HepG2 (cell line): Measurements from ENCODE around the gene OR2S2. TPM values are rescaled to one million over a fixed set of nuclear protein-coding genes. Genes with fewer than 3 reads are reported as not detected.

Experiments
- ATRX ChIP-seq: sonication (generic); formaldehyde crosslinking; IDR thresholded peaks from 2 replicates; pipeline ENCODE4 v1.4.0; 2020; ENCODE audit warnings: missing genetic modification reagents, borderline replicate concordance
- CAMTA2 ChIP-seq: sonication (generic); formaldehyde crosslinking; IDR thresholded peaks from 2 replicates; pipeline ENCODE4 v1.4.0; 2020; ENCODE audit warnings: mild to moderate bottlenecking, missing genetic modification reagents, borderline replicate concordance
- ERF ChIP-seq: IDR thresholded peaks from 2 replicates; pipeline ENCODE4 v1.6.1; 2018; ENCODE audit warnings: missing biosample characterization, missing genetic modification reagents
- GATAD2A ChIP-seq: IDR thresholded peaks from 2 replicates; pipeline ENCODE4 v1.6.1; 2016
- JUNB ChIP-seq: sonication (generic); formaldehyde crosslinking; IDR thresholded peaks from 2 replicates; pipeline ENCODE4 v1.8.0; 2022; ENCODE audit warnings: missing genetic modification reagents, mild to moderate bottlenecking, borderline replicate concordance
- KDM2A ChIP-seq: sonication (generic); formaldehyde crosslinking; IDR thresholded peaks from 2 replicates; pipeline ENCODE4 v1.4.0; 2020; ENCODE audit warnings: low read depth, missing genetic modification reagents, borderline replicate concordance
- MBD4 ChIP-seq: IDR thresholded peaks from 2 replicates; pipeline ENCODE4 v1.6.1; 2012; ENCODE audit warnings: low read length, inconsistent platforms, borderline replicate concordance
- PRMT3 ChIP-seq: sonication (generic); formaldehyde crosslinking; IDR thresholded peaks from 2 replicates; pipeline ENCODE4 v1.8.1; 2022; ENCODE audit warnings: low read depth, mild to moderate bottlenecking, moderate library complexity, missing genetic modification reagents, borderline replicate concordance
- SALL1 ChIP-seq: sonication (generic); formaldehyde crosslinking; IDR thresholded peaks from 2 replicates; pipeline ENCODE4 v1.8.0; 2022; ENCODE audit warnings: mild to moderate bottlenecking, missing genetic modification reagents
- SOX6 ChIP-seq, 2 experiments: fragments of 450-650 bp in 1 of 2; sonication (generic) in 1 of 2; formaldehyde crosslinking in 1 of 2; IDR thresholded peaks; 2 replicates each; pipeline versions ENCODE4 v1.4.0 to v1.6.1; 2017 to 2020; ENCODE audit warnings: antibody characterized with exemption in 1 of 2, mild to moderate bottlenecking in 1 of 2, missing genetic modification reagents in 1 of 2
- SP5 ChIP-seq: IDR thresholded peaks from 2 replicates; pipeline ENCODE4 v1.6.1; 2016; ENCODE audit warnings: low read depth, borderline replicate concordance
- YEATS4 ChIP-seq: sonication (generic); formaldehyde crosslinking; IDR thresholded peaks from 2 replicates; pipeline ENCODE4 v1.4.0; 2020; ENCODE audit warnings: missing genetic modification reagents, borderline replicate concordance
- ZNF326 ChIP-seq: sonication (generic); formaldehyde crosslinking; IDR thresholded peaks from 2 replicates; pipeline ENCODE4 v1.4.0; 2020; ENCODE audit warnings: missing genetic modification reagents, borderline replicate concordance
- ZNF644 ChIP-seq: IDR thresholded peaks from 2 replicates; pipeline ENCODE4 v1.6.1; 2016; ENCODE audit warnings: low read depth
- ZSCAN21 ChIP-seq: sonication (generic); formaldehyde crosslinking; IDR thresholded peaks from 2 replicates; pipeline ENCODE4 v1.8.0; 2022; ENCODE audit warnings: mild to moderate bottlenecking, missing genetic modification reagents, moderate library complexity, borderline replicate concordance
- polyA plus RNA-seq, 8 experiments: library from polyadenylated mRNA; depleted of rRNA in 3 of 8; stranded (reverse) in 7 of 8; unstranded in 1 of 8; fragments of >200 nt; fragmentation: Illumina TruSeq in 4 of 8; extraction: Trizol in 4 of 8; gene quantifications; 2 replicates each; pipeline versions ENCODE4 v1.2.1 to v1.2.3, GENCODE V29; 2011 to 2016; ENCODE audit warnings: low read depth in 4 of 8, missing spikeins in 1 of 8, mixed read lengths in 1 of 8; ENCODE audit not compliant: insufficient read depth in 1 of 8
- total RNA-seq, 5 experiments: library from RNA; depleted of rRNA; stranded (reverse); fragments of >200 nt; fragmentation: Illumina TruSeq; extraction: Trizol; gene quantifications; 2 replicates each; pipeline ENCODE4 v1.2.3, GENCODE V29; 2016; ENCODE audit warnings: low read depth in 1 of 5
- TF ChIP-seq, protein P1 (sequence below): sonication (generic); formaldehyde crosslinking; IDR thresholded peaks from 2 replicates; pipeline ENCODE4 v1.5.0; 2020; ENCODE audit warnings: missing genetic modification reagents, mild to moderate bottlenecking, borderline replicate concordance
- TF ChIP-seq, protein P2 (sequence below): sonication (generic); formaldehyde crosslinking; IDR thresholded peaks from 2 replicates; pipeline ENCODE4 v1.4.0; 2020; ENCODE audit warnings: missing genetic modification reagents
- TF ChIP-seq, protein P3 (sequence below): sonication (generic); formaldehyde crosslinking; IDR thresholded peaks from 2 replicates; pipeline ENCODE4 v1.4.0; 2020; ENCODE audit warnings: mild to moderate bottlenecking, missing genetic modification reagents
- TF ChIP-seq, protein P4 (sequence below): sonication (generic); formaldehyde crosslinking; IDR thresholded peaks from 2 replicates; pipeline ENCODE4 v1.9.0; 2022; ENCODE audit warnings: missing genetic modification reagents, mild to moderate bottlenecking, borderline replicate concordance

The OR2S2 gene
- total and polyA plus RNA-seq, 2 of the 13 experiments (the other 11 are each of a cell fraction or from before 2014, with no cell fraction given) = not detected

DNA sequence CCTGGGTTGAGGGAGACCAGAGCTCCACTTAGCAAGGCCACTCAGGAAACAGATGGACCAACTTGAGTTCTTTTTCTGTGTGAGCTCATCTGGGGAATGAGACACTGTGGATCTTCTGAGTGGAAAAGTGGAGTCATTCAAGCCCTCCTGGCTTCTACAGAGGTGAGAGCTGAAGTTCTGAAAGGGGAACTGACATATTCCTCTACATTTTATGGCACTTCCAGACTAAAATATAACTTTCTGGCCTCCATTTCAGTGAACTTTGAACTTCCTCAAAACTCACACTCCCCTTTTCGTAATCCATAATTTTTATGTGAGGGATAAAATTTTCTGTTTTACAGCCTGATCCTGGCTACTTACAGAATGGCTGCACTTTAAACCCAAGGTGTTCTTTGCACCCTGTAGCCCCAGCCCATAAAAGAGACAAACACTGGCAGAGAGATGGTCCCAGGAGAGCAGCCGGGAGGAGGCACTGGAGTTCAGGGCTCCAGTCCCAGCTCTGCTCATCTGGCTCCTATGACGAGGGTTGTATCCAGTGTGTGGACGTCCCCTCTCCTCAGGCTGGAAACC, 37.8 kb downstream of the OR2S2 start (continued):
- TF ChIP-seq ZNF644 (CRISPR knock-in tag) (no peak), PRMT3 (CRISPR knock-in tag) (no peak), ERF (CRISPR knock-in tag) (no peak), ZSCAN21 (CRISPR knock-in tag) (no peak), SP5 (CRISPR knock-in tag) (no peak), JUNB (CRISPR knock-in tag) (no peak), ATRX (CRISPR knock-in tag) (no peak), GATAD2A (CRISPR knock-in tag) (0 out of 2 replicates have a peak, but pooled peaks have one; percentile 24), SALL1 (CRISPR knock-in tag) (peak; percentile 60), SOX6 (IDR thresholded peaks at IDR 0.05) (no peak), SOX6 (CRISPR knock-in tag; IDR thresholded peaks at IDR 0.05) (0 out of 2 replicates have a peak, but pooled peaks have one; percentile 7), KDM2A (CRISPR knock-in tag) (no peak), YEATS4 (CRISPR knock-in tag) (0 out of 2 replicates have a peak, but pooled peaks have one; percentile 41), CAMTA2 (CRISPR knock-in tag) (no peak), MBD4 (no peak), ZNF326 (no peak)
- TF ChIP-seq, protein P1, sequence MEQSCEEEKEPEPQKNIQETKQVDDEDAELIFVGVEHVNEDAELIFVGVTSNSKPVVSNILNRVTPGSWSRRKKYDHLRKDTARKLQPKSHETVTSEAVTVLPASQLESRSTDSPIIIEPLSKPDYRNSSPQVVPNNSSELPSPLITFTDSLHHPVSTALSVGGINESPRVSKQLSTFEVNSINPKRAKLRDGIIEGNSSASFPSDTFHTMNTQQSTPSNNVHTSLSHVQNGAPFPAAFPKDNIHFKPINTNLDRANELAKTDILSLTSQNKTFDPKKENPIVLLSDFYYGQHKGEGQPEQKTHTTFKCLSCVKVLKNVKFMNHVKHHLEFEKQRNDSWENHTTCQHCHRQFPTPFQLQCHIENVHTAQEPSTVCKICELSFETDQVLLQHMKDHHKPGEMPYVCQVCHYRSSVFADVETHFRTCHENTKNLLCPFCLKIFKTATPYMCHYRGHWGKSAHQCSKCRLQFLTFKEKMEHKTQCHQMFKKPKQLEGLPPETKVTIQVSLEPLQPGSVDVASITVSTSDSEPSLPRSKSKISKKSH (CRISPR knock-in tag) = no peak
- TF ChIP-seq, protein P2, sequence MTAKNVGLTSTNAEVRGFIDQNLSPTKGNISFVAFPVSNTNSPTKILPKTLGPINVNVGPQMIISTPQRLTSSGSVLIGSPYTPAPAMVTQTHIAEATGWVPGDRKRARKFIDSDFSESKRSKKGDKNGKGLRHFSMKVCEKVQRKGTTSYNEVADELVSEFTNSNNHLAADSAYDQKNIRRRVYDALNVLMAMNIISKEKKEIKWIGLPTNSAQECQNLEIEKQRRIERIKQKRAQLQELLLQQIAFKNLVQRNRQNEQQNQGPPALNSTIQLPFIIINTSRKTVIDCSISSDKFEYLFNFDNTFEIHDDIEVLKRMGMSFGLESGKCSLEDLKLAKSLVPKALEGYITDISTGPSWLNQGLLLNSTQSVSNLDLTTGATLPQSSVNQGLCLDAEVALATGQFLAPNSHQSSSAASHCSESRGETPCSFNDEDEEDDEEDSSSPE (CRISPR knock-in tag) = 0 out of 2 replicates have a peak, but pooled peaks have one; percentile 32
- TF ChIP-seq, protein P3, sequence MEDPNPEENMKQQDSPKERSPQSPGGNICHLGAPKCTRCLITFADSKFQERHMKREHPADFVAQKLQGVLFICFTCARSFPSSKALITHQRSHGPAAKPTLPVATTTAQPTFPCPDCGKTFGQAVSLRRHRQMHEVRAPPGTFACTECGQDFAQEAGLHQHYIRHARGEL = no peak
- TF ChIP-seq, protein P4, sequence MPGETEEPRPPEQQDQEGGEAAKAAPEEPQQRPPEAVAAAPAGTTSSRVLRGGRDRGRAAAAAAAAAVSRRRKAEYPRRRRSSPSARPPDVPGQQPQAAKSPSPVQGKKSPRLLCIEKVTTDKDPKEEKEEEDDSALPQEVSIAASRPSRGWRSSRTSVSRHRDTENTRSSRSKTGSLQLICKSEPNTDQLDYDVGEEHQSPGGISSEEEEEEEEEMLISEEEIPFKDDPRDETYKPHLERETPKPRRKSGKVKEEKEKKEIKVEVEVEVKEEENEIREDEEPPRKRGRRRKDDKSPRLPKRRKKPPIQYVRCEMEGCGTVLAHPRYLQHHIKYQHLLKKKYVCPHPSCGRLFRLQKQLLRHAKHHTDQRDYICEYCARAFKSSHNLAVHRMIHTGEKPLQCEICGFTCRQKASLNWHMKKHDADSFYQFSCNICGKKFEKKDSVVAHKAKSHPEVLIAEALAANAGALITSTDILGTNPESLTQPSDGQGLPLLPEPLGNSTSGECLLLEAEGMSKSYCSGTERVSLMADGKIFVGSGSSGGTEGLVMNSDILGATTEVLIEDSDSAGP (CRISPR knock-in tag) = no peak
